IPS-18c (cell line): ENCODE data around the gene NFXL1.
"Not testable (repeated sequence)": the region's sequence is repeated elsewhere in the genome, so short reads cannot be mapped to it uniquely, and the experiment has no call there.

Experiments used
- H3K4me3 ChIP-seq: 2 replicates; pipeline ENCODE4 v1.7.0; 2013; ENCODE audit warnings: low read depth, mild to moderate bottlenecking, low read length, moderate library complexity; ENCODE audit not compliant: insufficient read depth
- H3K9me3 ChIP-seq: one replicate; pipeline ENCODE4 v1.6.1; 2013; ENCODE audit warnings: mild to moderate bottlenecking, low read length, moderate library complexity; ENCODE audit not compliant: control insufficient read depth, insufficient read depth

NFXL1 gene

GRCh38 chr4:47914220-47914925, at the start of gene NFXL1:
Gene NFXL1 (minus strand): TSS chr4:47914583. CDS start chr4:47914203, 380 bp downstream.
- H3K4me3 ChIP-seq: peak within 1 kb of the TSS; percentile 98
- H3K9me3 ChIP-seq: no peaks in the 10 kb centered on the region

GRCh38 chr4:47954677-47955076, 40.3 kb upstream of the NFXL1 start:
- Histone ChIP-seq H3K9me3 (no peaks in the 10 kb centered on the region), H3K4me3 (no peak overlapping the region)

- Histone ChIP-seq H3K4me3 (no peak overlapping the region), H3K9me3 (no peaks in the 10 kb centered on the region)
These were observed 39.9 kb upstream of the NFXL1 start for GRCh38 chr4:47954245-47954644.

GRCh38 chr4:47945930-47946726, 31.7 kb upstream of the NFXL1 start:
- Histone ChIP-seq H3K4me3 (no peak overlapping the region), H3K9me3 (no peaks in the 10 kb centered on the region)

GRCh38 chr4:47942081-47942819, 27.9 kb upstream of the NFXL1 start:
- Histone ChIP-seq H3K9me3 (no peaks in the 10 kb centered on the region), H3K4me3 (no peak overlapping the region)

GRCh38 chr4:47939456-47939855, 25.1 kb upstream of the NFXL1 start:
- H3K4me3 ChIP-seq: no peak overlapping the region
- H3K9me3 ChIP-seq: no peaks in the 10 kb centered on the region

GRCh38 chr4:47936336-47936735, 22.0 kb upstream of the NFXL1 start:
- Histone ChIP-seq H3K4me3 (no peak overlapping the region), H3K9me3 (no peaks in the 10 kb centered on the region)

GRCh38 chr4:47933840-47934239, 19.5 kb upstream of the NFXL1 start:
- no peak overlapping the region for H3K4me3 ChIP-seq
- no peaks in the 10 kb centered on the region for H3K9me3 ChIP-seq

GRCh38 chr4:47930971-47931804, 16.8 kb upstream of the NFXL1 start:
- Histone ChIP-seq H3K9me3 (no peaks in the 10 kb centered on the region), H3K4me3 (no peak overlapping the region)

GRCh38 chr4:47929682-47930201, 15.4 kb upstream of the NFXL1 start:
- Histone ChIP-seq H3K9me3 (no peaks in the 10 kb centered on the region), H3K4me3 (no peak overlapping the region)

GRCh38 chr4:47926667-47927258, 12.4 kb upstream of the NFXL1 start:
- no peaks in the 10 kb centered on the region for H3K9me3 ChIP-seq
- peak overlapping the region; percentile 22; the same call in 1 of the 2 replicates for H3K4me3 ChIP-seq

- not testable (repeated sequence) for H3K9me3 ChIP-seq, H3K4me3 ChIP-seq
These were observed 8.9 kb upstream of the NFXL1 start for GRCh38 chr4:47923261-47923608.

- H3K9me3 ChIP-seq, H3K4me3 ChIP-seq: not testable (repeated sequence)
These were observed 8.3 kb upstream of the NFXL1 start for GRCh38 chr4:47922436-47923260.

GRCh38 chr4:47917163-47917562, 2.8 kb upstream of the NFXL1 start:
- not testable (repeated sequence) for H3K9me3 ChIP-seq, H3K4me3 ChIP-seq

GRCh38 chr4:47915378-47915777, 995 bp upstream of the NFXL1 start:
- H3K4me3 ChIP-seq: no peak overlapping the region
- no peaks in the 10 kb centered on the region for H3K9me3 ChIP-seq

GRCh38 chr4:47914926-47915237, 499 bp upstream of the NFXL1 start:
- H3K4me3 ChIP-seq: peak overlapping the region; percentile 78
- H3K9me3 ChIP-seq: no peaks in the 10 kb centered on the region
